ENCODE data around the gene LOXL1. TPM values are rescaled to one million over a fixed set of nuclear protein-coding genes. Genes with fewer than 3 reads are reported as not detected.

The LOXL1 gene
- total and polyA plus RNA-seq, 3 donors from 2014 or later, result 13.9 to 56.8 (median 14.9) TPM

GRCh38 chr15:73930371-73930770 is 4.1 kb downstream of the LOXL1 start:
- intact Hi-C loops (cut with DNase I; ENCODE audit: low total_unique reads), result no loop called here
- no peak overlapping the region for H3K4me3 ChIP-seq
- no peak overlapping the region for H3K27ac ChIP-seq
- H3K36me3 ChIP-seq (ENCODE audit: low read depth, missing control alignments), result no peaks in the 10 kb centered on the region
- no peaks in the 10 kb centered on the region for H3K27me3 ChIP-seq
- DNase-seq, result no peak
- no peaks in the 10 kb centered on the region for H3K9me3 ChIP-seq
- TF ChIP-seq POLR2A (IDR thresholded peaks at IDR 0.05), result no peak
- no peak for TF ChIP-seq CTCF (IDR thresholded peaks at IDR 0.05)
- 67 to 77% methylated on average over 3 to 8 of the region's 8 CpGs for WGBS, 2 donors
- peaks cover 9% of the 10 kb centered on the region for H3K4me1 ChIP-seq

GRCh38 chr15:73930790-73931281 is 4.6 kb downstream of the LOXL1 start:
- H3K4me1 ChIP-seq, result peaks cover 9% of the 10 kb centered on the region
- no peaks in the 10 kb centered on the region for H3K27me3 ChIP-seq
- H3K27ac ChIP-seq, result no peak overlapping the region
- H3K9me3 ChIP-seq, result no peaks in the 10 kb centered on the region
- no peak overlapping the region for H3K4me3 ChIP-seq
- no peaks in the 10 kb centered on the region for H3K36me3 ChIP-seq (ENCODE audit: low read depth, missing control alignments)
- intact Hi-C loops (cut with DNase I; ENCODE audit: low total_unique reads), result no loop called here
- no peak for TF ChIP-seq POLR2A (IDR thresholded peaks at IDR 0.05)
- TF ChIP-seq CTCF (IDR thresholded peaks at IDR 0.05), result no peak
- 86 to 92% methylated on average over 4 to 7 of the region's 7 CpGs for WGBS, 2 donors
- DNase-seq, result no peak

- peaks cover 11% of the 10 kb centered on the region for H3K4me1 ChIP-seq
- 75 to 88% methylated on average over 1 to 2 of the region's 2 CpGs for WGBS, 2 donors
- no peak for TF ChIP-seq POLR2A (IDR thresholded peaks at IDR 0.05)
- no peak for TF ChIP-seq CTCF (IDR thresholded peaks at IDR 0.05)
Measured at GRCh38 chr15:73931441-73931840, 5.2 kb downstream of the LOXL1 start.

GRCh38 chr15:73932381-73933191 is 6.3 kb downstream of the LOXL1 start:
- Histone ChIP-seq H3K36me3 (ENCODE audit: low read depth, missing control alignments) (no peaks in the 10 kb centered on the region), H3K4me1 (peaks cover 9% of the 10 kb centered on the region), H3K27me3 (no peaks in the 10 kb centered on the region), H3K27ac (no peak overlapping the region), H3K9me3 (no peaks in the 10 kb centered on the region), H3K4me3 (no peak overlapping the region)
- no peak for DNase-seq
- TF ChIP-seq POLR2A (IDR thresholded peaks at IDR 0.05) (no peak), CTCF (IDR thresholded peaks at IDR 0.05) (no peak)
- intact Hi-C loops (cut with DNase I; ENCODE audit: low total_unique reads), result no loop called here
- 69 to 89% methylated on average over 6 of the region's 6 CpGs for WGBS, 2 donors

More at GRCh38 chr15:73931441-73931840, 5.2 kb downstream of the LOXL1 start:
- no peak overlapping the region for H3K4me3 ChIP-seq
- H3K9me3 ChIP-seq, result no peaks in the 10 kb centered on the region
- H3K27ac ChIP-seq, result no peak overlapping the region
- intact Hi-C loops (cut with DNase I; ENCODE audit: low total_unique reads), result no loop called here
- no peaks in the 10 kb centered on the region for H3K36me3 ChIP-seq (ENCODE audit: low read depth, missing control alignments)
- DNase-seq, result no peak
- no peaks in the 10 kb centered on the region for H3K27me3 ChIP-seq

Data from testis (tissue), 3 donors.